ENCODE results near the gene IFNAR2. TPM values are rescaled to one million over a fixed set of nuclear protein-coding genes. Genes with fewer than 3 reads are reported as not detected.

The IFNAR2 gene
- 10 to 100 TPM; 10.5 to 36.0 (median 22.3) TPM for total RNA-seq

DNA sequence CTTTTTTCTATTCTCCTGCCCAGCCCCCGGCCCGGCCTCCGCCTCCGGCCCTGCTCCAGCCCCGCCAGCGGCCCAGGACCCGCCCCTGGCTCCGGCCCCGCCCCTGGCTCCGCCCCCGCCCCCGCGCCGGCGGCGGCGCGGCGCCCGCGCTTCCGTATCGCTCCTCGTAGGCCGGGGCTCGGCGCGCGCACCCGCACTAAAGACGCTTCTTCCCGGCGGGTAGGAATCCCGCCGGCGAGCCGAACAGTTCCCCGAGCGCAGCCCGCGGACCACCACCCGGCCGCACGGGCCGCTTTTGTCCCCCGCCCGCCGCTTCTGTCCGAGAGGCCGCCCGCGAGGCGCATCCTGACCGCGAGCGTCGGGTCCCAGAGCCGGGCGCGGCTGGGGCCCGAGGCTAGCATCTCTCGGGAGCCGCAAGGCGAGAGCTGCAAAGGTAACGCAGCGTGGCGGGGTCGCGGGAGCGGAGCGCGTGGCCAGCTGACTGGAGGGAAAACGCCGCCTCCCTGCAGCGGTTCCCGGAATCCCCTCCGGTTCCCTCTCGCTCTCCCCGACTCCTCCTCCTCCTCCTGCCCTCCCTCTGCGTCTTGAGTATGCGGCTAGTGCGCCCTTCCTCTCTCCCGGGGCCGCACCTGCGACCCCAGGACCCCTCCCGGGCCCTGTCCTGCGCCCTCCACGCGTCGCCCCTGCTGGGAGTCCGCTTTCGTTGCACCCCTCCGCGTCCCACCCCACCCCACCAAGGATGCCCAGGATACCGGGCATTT lies at the start of gene IFNAR2:
Gene IFNAR2, plus strand, starts transcription at position 155 of the 761 bp plus-strand sequence. CDS start 11,985 bp downstream, outside the sequence.
- no peaks in the 10 kb centered on the region for H3K36me3 ChIP-seq
- H3K27me3 ChIP-seq = no peaks in the 10 kb centered on the region
- H3K4me3 ChIP-seq = peak within 1 kb of the TSS; percentile 52 to 93 (median 88)
- 0% methylated on average over 47 of the region's 95 CpGs; no CpG with 5 or more reads in 1 of the 2 donors for WGBS, 2 donors
- no peaks in the 10 kb centered on the region for H3K9me3 ChIP-seq
- ATAC-seq (ENCODE audit: low FRiP score in 2 of 2) = peak; percentile 90 to 97
- TF ChIP-seq EP300 (IDR thresholded peaks at IDR 0.05) (no peak), POLR2AphosphoS5 (IDR thresholded peaks at IDR 0.05) (peak; percentile 72 to 90), POLR2A (IDR thresholded peaks at IDR 0.05) (peak; percentile 27 to 91 (median 81))
- TF ChIP-seq, protein P1, sequence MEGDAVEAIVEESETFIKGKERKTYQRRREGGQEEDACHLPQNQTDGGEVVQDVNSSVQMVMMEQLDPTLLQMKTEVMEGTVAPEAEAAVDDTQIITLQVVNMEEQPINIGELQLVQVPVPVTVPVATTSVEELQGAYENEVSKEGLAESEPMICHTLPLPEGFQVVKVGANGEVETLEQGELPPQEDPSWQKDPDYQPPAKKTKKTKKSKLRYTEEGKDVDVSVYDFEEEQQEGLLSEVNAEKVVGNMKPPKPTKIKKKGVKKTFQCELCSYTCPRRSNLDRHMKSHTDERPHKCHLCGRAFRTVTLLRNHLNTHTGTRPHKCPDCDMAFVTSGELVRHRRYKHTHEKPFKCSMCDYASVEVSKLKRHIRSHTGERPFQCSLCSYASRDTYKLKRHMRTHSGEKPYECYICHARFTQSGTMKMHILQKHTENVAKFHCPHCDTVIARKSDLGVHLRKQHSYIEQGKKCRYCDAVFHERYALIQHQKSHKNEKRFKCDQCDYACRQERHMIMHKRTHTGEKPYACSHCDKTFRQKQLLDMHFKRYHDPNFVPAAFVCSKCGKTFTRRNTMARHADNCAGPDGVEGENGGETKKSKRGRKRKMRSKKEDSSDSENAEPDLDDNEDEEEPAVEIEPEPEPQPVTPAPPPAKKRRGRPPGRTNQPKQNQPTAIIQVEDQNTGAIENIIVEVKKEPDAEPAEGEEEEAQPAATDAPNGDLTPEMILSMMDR (IDR thresholded peaks at IDR 0.05) = peak in 1 of 6 experiments; percentile 4
- peaks cover 15 to 34% (median 28%) of the 10 kb centered on the region in 4 donors for H3K4me1 ChIP-seq
- DNase-seq = peak; percentile 80 to 98
- H3K27ac ChIP-seq = peak within 1 kb of the TSS; percentile 96 to 99 (median 98)

DNA sequence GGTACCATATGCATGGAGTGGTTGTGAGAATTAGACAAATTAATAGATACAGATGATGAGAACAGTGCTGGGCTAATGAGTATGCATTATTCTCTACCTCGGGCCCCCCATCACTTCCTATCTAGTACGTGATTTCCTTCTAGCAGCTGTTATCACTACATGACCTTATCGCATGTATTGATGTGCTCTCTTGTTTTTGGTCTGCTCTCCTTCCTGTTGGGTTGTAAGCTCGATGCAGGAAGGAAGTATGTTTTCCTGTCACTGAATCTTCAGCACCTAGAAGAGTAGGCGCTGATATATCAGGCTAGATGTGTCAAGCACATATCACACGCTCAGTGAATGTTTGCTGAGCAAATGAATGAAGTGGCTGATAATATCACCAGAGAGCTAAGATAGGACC lies 43.9 kb upstream of the IFNAR2 start:
- Histone ChIP-seq H3K4me1 (peaks cover 0 to 13% (median 3%) of the 10 kb centered on the region in 4 donors), H3K27me3 (no peaks in the 10 kb centered on the region), H3K27ac (peak overlapping the region in 1 of 4 donors; percentile 22), H3K9me3 (no peaks in the 10 kb centered on the region), H3K36me3 (no peaks in the 10 kb centered on the region), H3K4me3 (no peak overlapping the region)
- ATAC-seq (ENCODE audit: low FRiP score in 2 of 2) (no peak), DNase-seq (no peak)
- TF ChIP-seq POLR2A (IDR thresholded peaks at IDR 0.05) = no peak
- TF ChIP-seq, protein P1 (IDR thresholded peaks at IDR 0.05) = no peak
- 37 to 44% methylated on average over 6 of the region's 6 CpGs for WGBS, 2 donors

DNA sequence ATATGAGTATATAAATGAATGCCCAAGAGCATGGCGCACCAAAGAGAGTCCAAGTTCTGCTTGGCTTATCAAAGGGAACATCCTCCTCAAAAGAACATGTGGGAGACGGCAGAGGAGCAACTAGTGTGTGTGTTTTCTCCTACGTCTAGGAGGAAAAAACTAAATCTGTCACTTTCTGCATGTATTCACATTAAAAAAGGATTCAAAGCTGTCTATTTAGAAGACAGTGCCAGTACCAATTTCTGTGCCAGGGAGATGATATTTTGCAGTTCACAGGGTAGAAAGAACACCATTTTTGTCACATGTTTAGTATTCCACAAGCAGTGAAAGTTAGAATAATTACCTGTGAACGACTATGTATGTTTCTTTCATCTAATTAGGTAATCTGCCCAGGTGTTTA lies 42.5 kb upstream of the IFNAR2 start:
- no peak for DNase-seq
- Histone ChIP-seq H3K4me1 (peaks cover 0 to 13% (median 3%) of the 10 kb centered on the region in 4 donors), H3K36me3 (no peaks in the 10 kb centered on the region), H3K27ac (no peak overlapping the region), H3K9me3 (no peaks in the 10 kb centered on the region), H3K4me3 (no peak overlapping the region), H3K27me3 (no peaks in the 10 kb centered on the region)
- no peak for ATAC-seq (ENCODE audit: low FRiP score in 2 of 2)
- TF ChIP-seq POLR2AphosphoS5 (IDR thresholded peaks at IDR 0.05) = no peak
- 84 to 87% methylated on average over 4 of the region's 4 CpGs for WGBS, 2 donors

DNA sequence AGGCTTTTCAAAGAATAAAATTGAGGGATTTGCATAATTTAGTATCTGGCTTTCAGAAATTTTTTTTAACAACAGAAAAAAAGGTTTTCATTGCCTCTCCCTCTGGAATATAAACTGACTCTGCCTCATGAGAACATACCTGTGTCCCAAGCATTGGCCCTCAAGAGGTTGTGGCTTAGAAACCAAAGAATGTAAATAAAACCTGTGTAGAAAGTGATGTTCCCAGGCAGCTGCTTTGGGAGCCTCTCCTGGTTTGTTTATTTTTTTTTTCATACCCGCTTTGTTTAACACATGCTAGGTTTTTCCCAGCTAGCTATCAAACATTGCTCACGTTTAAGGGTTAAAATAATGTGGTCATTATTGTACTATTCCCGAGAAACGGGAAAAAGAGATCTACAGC lies 40.5 kb upstream of the IFNAR2 start:
- H3K36me3 ChIP-seq = no peaks in the 10 kb centered on the region
- no peaks in the 10 kb centered on the region for H3K27me3 ChIP-seq
- peak overlapping the region in 1 of 4 donors; percentile 40 for H3K27ac ChIP-seq
- DNase-seq (no peak), ATAC-seq (ENCODE audit: low FRiP score in 2 of 2) (no peak)
- H3K4me3 ChIP-seq = no peak overlapping the region
- WGBS, 2 donors = 38 to 46% methylated on average over 4 of the region's 4 CpGs
- no peak for TF ChIP-seq EP300 (IDR thresholded peaks at IDR 0.05)
- no peak for TF ChIP-seq POLR2AphosphoS5 (IDR thresholded peaks at IDR 0.05)
- TF ChIP-seq POLR2A (IDR thresholded peaks at IDR 0.05) = no peak
- TF ChIP-seq, protein P1 (IDR thresholded peaks at IDR 0.05) = no peak
- H3K4me1 ChIP-seq = peaks cover 0 to 13% (median 3%) of the 10 kb centered on the region in 4 donors
- H3K9me3 ChIP-seq = no peaks in the 10 kb centered on the region

DNA sequence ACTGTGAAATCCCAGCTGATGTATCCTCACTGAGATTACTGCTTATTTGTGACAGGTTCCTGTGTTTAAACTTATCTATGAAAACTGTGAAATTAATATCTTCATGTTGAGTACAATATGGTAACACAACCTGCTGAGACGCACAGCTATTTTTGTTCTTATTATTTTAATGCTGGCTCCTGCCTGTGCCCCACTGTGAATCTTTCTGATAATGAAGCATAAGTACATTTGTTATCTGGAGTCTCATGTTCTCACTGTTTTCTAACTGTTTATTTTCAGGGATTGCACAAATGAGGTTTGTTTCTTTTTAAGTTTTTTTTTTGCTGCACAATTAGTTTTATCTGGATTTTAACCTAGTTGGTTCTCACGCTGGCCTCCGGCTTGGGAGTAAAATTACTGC lies 39.9 kb upstream of the IFNAR2 start:
- DNase-seq (no peak), ATAC-seq (ENCODE audit: low FRiP score in 2 of 2) (no peak)
- no peak overlapping the region for H3K27ac ChIP-seq
- no peak overlapping the region for H3K4me3 ChIP-seq
- H3K4me1 ChIP-seq = peaks cover 0 to 13% (median 3%) of the 10 kb centered on the region in 4 donors
- no peaks in the 10 kb centered on the region for H3K9me3 ChIP-seq
- no peak for TF ChIP-seq POLR2A (IDR thresholded peaks at IDR 0.05)
- TF ChIP-seq, protein P1 (IDR thresholded peaks at IDR 0.05) = no peak
- H3K27me3 ChIP-seq = no peaks in the 10 kb centered on the region
- WGBS, 2 donors = 60 to 67% methylated on average over 3 of the region's 3 CpGs
- H3K36me3 ChIP-seq = no peaks in the 10 kb centered on the region
